Heart right ventricle (tissue), 16 donors: ENCODE measurements around the gene LILRA2. TPM values are rescaled to one million over a fixed set of nuclear protein-coding genes. Genes with fewer than 3 reads are reported as not detected.
"Not testable (repeated sequence)": the region's sequence is repeated elsewhere in the genome, so short reads cannot be mapped to it uniquely, and the experiment has no call there.

Experiments used
- ATAC-seq, 8 donors: fragments of 200-7000 bp; cut with Tn5 transposase; one replicate each; pipeline ENCODE4 v1.9.1; 2020; ENCODE audit warnings: mild to moderate bottlenecking in 8 of 8, moderate library complexity in 8 of 8, moderate number of reproducible peaks in 1 of 8
- DNase-seq, 2 donors: peaks; one replicate each; pipeline ENCODE4 v3.0.0-alpha.2; 2020
- H3K27ac ChIP-seq, 10 donors: fragments of 200-600 bp; sonication (generic) in 2 of 10; one replicate each; pipeline versions ENCODE4 v1.5.0 to v1.8.0; 2020 to 2022; ENCODE audit warnings: mild to moderate bottlenecking in 3 of 10
- H3K27me3 ChIP-seq, 7 donors: fragments of 200-600 bp; one replicate each; pipeline ENCODE4 v1.8.0; 2021 to 2022; ENCODE audit warnings: mild to moderate bottlenecking in 2 of 7
- H3K36me3 ChIP-seq, 9 donors: fragments of 200-600 bp; sonication (generic) in 1 of 9; one replicate each; pipeline versions ENCODE4 v1.5.0 to v1.8.0; 2020 to 2022; ENCODE audit warnings: mild to moderate bottlenecking in 2 of 9
- H3K4me1 ChIP-seq, 9 donors: fragments of 200-600 bp; sonication (generic) in 1 of 9; one replicate each; pipeline versions ENCODE4 v1.5.0 to v1.8.0; 2020 to 2022; ENCODE audit warnings: mild to moderate bottlenecking in 4 of 9
- H3K4me3 ChIP-seq, 10 donors: fragments of 200-600 bp; sonication (generic) in 2 of 10; one replicate each; pipeline versions ENCODE4 v1.5.0 to v1.8.0; 2020 to 2022; ENCODE audit warnings: mild to moderate bottlenecking in 7 of 10, moderate library complexity in 2 of 10
- H3K9me3 ChIP-seq, 11 donors: fragments of 200-600 bp in 10 of 11; sonication (generic) in 2 of 11; one replicate each; pipeline versions ENCODE4 v1.5.0 to v1.8.0; 2013 to 2022; ENCODE audit warnings: mild to moderate bottlenecking in 2 of 11, control low read depth in 1 of 11, moderate library complexity in 1 of 11
- CTCF ChIP-seq, 9 donors: fragments of 200-600 bp; sonication (generic) in 2 of 9; IDR thresholded peaks; one replicate each; pipeline versions ENCODE4 v1.5.0 to v1.8.0; 2021 to 2022; ENCODE audit warnings: antibody characterized with exemption in 9 of 9, mild to moderate bottlenecking in 5 of 9, moderate library complexity in 1 of 9
- WGBS, 2 donors: extraction: QIAGEN DNeasy Blood & Tissue Kit; methylation state at CpG; one replicate each; pipeline ENCODE4 v1.1.7; 2013; ENCODE audit warnings: inconsistent platforms in 1 of 2; 5-methylcytosine and 5-hydroxymethylcytosine counted together
- intact Hi-C, 10 donors: fragments of 100-400 bp; cut with DNase I; formaldehyde crosslinking; loops; one replicate each; pipeline versions ENCODE4 v1.11.1 to v1.14.2; 2022
- polyA plus RNA-seq, 2 donors: library from polyadenylated mRNA; stranded (reverse); fragments of 200-250 nt; gene quantifications; one replicate each; pipeline ENCODE4 v1.2.3, GENCODE V29; 2013
- total RNA-seq, 10 donors: library from RNA; stranded (reverse); fragmentation: NEBNext Ultra II Directional in 3 of 10; extraction: Animal tissue kit (Norgen Biotek cat#: 25700) in 3 of 10; gene quantifications; one replicate each; pipeline versions ENCODE4 v1.2.1 to v1.2.4, GENCODE V29; 2021 to 2023
- donor health status: Arrhythmogenic right ventricular cardiomyopathy.
- donor health status: ischemic (EF 13 %, LVEDD 7.1; RV severe dilation, severe dysfunction).
- donor health status: healthy with polysubstance abuse.
- donor health status: DM: no; HTN: yes; CAD: no.
- donor health status: DM: no; HTN: no; CAD: no.
- donor health status: ischemic (EF 25% LVEDD 6.9; RV normal size, moderate dysfunction).
- donor health status: ischemic (EF 25% LVEDD 5.7; RV mildly dilated, moderate dysfunction).
- donor health status: healthy.
- donor health status: DM: yes; HTN: yes; CAD: no.
- donor health status: Ischemic cardiomyopathy.
- donor health status: ischemic (EF 35%, LVEDD 5.7; RV mildly dilated, moderate dysfunction).
- donor health status: nonischemic (EF 11% LVEDD 7.7; RV severe dilation, severe dysfunction).
- donor health status: DM: yes; HTN: yes; CAD: no.
- donor health status: PGD.
- donor health status: ischemic (EF 29% LVEDD 5.4; RV normal size, mild dysfunction).
- donor health status: nonischemic (EF 23%, LVEDD 6.1; RV moderate dilation, normal function).

LILRA2 gene
- total and polyA plus RNA-seq, 12 donors = 0.22 to 3.3 (median 0.97) TPM

GRCh38 chr19:54633401-54633800, 59.8 kb downstream of the LILRA2 start:
- DNase-seq (no peak), ATAC-seq (no peak)
- Histone ChIP-seq H3K27ac (no peak overlapping the region), H3K9me3 (no peaks in the 10 kb centered on the region), H3K4me1 (peaks cover 0 to 4% (median 0%) of the 10 kb centered on the region in 9 donors), H3K4me3 (no peak overlapping the region), H3K36me3 (no peaks in the 10 kb centered on the region), H3K27me3 (peaks cover 0 to 39% (median 25%) of the 10 kb centered on the region in 7 donors)
- no peak for TF ChIP-seq CTCF (IDR thresholded peaks at IDR 0.05)
- intact Hi-C loops = no loop called here
- 61 to 77% methylated on average over 7 of the region's 7 CpGs for WGBS, 2 donors

GRCh38 chr19:54636081-54636480, 62.5 kb downstream of the LILRA2 start:
- H3K9me3 ChIP-seq, intact Hi-C loops, ATAC-seq, H3K27ac ChIP-seq, H3K4me3 ChIP-seq, H3K4me1 ChIP-seq, DNase-seq, H3K36me3 ChIP-seq: not testable (repeated sequence)
- peaks cover 0 to 34% (median 21%) of the 10 kb centered on the region in 7 donors for H3K27me3 ChIP-seq
- WGBS, 2 donors = 4 to 11% methylated on average over 10 to 12 of the region's 12 CpGs

GRCh38 chr19:54638683-54639082, 65.1 kb downstream of the LILRA2 start:
- Histone ChIP-seq H3K27ac (no peak overlapping the region), H3K4me1 (no peaks in the 10 kb centered on the region), H3K27me3 (peaks cover 0 to 26% (median 12%) of the 10 kb centered on the region in 7 donors), H3K36me3 (no peaks in the 10 kb centered on the region), H3K9me3 (no peaks in the 10 kb centered on the region), H3K4me3 (no peak overlapping the region)
- ATAC-seq = no peak
- WGBS, 2 donors = 91% methylated on average over 18 of the region's 18 CpGs
- no peak for TF ChIP-seq CTCF (IDR thresholded peaks at IDR 0.05)
- intact Hi-C loops = no loop called here
- no peak for DNase-seq

Other genes with a start within 250 kb of the LILRA2 start
- 1 to 10 TPM in 1 of 10 donors, not detected in 9; 1.6 TPM for gene LILRA4, start 234.6 kb upstream of the LILRA2 start, total RNA-seq
- not detected for gene LILRA4, start 234.6 kb upstream of the LILRA2 start, polyA plus RNA-seq
- 10 to 100 TPM in 2 of 10 donors, 1 to 10 TPM in 8; 2.1 to 36.3 (median 4.1) TPM for gene LAIR1, start 208.9 kb upstream of the LILRA2 start, total RNA-seq
- gene LAIR1, start 208.9 kb upstream of the LILRA2 start, polyA plus RNA-seq = 1 to 10 TPM; 5.1 to 5.3 TPM
- 1 to 10 TPM in 5 of 10 donors, under 1 TPM in 5; 0.37 to 4.3 (median 1.0) TPM for gene TTYH1, start 158.3 kb upstream of the LILRA2 start, total RNA-seq
- gene TTYH1, start 158.3 kb upstream of the LILRA2 start, polyA plus RNA-seq = 1 to 10 TPM; 1.8 to 3.1 TPM
- gene LENG8, start 124.6 kb upstream of the LILRA2 start, total RNA-seq = 10 to 100 TPM; 45.5 to 76.2 (median 56.8) TPM
- gene LENG8, start 124.6 kb upstream of the LILRA2 start, polyA plus RNA-seq = 100 to 1,000 TPM in 1 of 2 donors, 10 to 100 TPM in 1; 34.3 to 194 TPM
- 1 to 10 TPM; 1.0 to 4.2 (median 1.5) TPM for gene LENG9, start 110.0 kb upstream of the LILRA2 start, total RNA-seq
- gene LENG9, start 110.0 kb upstream of the LILRA2 start, polyA plus RNA-seq = 1 to 10 TPM; 1.6 to 2.6 TPM
- 10 to 100 TPM in 5 of 10 donors, 1 to 10 TPM in 5; 5.3 to 22.8 (median 9.7) TPM for gene CDC42EP5, start 100.5 kb upstream of the LILRA2 start, total RNA-seq
- gene CDC42EP5, start 100.5 kb upstream of the LILRA2 start, polyA plus RNA-seq = 10 to 100 TPM; 11.2 to 21.9 TPM
- 1 to 10 TPM in 1 of 10 donors, under 1 TPM in 1, not detected in 8; 0.76 to 2.5 TPM for gene LAIR2, start 71.0 kb upstream of the LILRA2 start, total RNA-seq
- not detected for gene LAIR2, start 71.0 kb upstream of the LILRA2 start, polyA plus RNA-seq
- gene LILRA1, start 19.8 kb downstream of the LILRA2 start, total RNA-seq = 1 to 10 TPM in 1 of 10 donors, under 1 TPM in 9; 0.21 to 2.8 (median 0.41) TPM
- under 1 TPM; 0.19 to 0.29 TPM for gene LILRA1, start 19.8 kb downstream of the LILRA2 start, polyA plus RNA-seq
- 10 to 100 TPM in 1 of 10 donors, 1 to 10 TPM in 6, under 1 TPM in 3; 0.28 to 16.9 (median 1.5) TPM for gene LILRB1, start 56.7 kb downstream of the LILRA2 start, total RNA-seq
- gene LILRB1, start 56.7 kb downstream of the LILRA2 start, polyA plus RNA-seq = 1 to 10 TPM in 1 of 2 donors, under 1 TPM in 1; 0.54 to 1.4 TPM
- gene LILRB4, start 89.2 kb downstream of the LILRA2 start, total RNA-seq = 10 to 100 TPM in 1 of 10 donors, 1 to 10 TPM in 8, under 1 TPM in 1; 0.99 to 22.4 (median 1.8) TPM
- gene LILRB4, start 89.2 kb downstream of the LILRA2 start, polyA plus RNA-seq = 1 to 10 TPM; 2.0 to 2.2 TPM
- gene KIR3DL3, start 150.7 kb downstream of the LILRA2 start, total RNA-seq = not detected
- gene KIR3DL3, start 150.7 kb downstream of the LILRA2 start, polyA plus RNA-seq = not detected
- gene KIR2DL3, start 164.7 kb downstream of the LILRA2 start, total RNA-seq = under 1 TPM in 1 of 10 donors, not detected in 9; 0.42 TPM
- under 1 TPM in 1 of 2 donors, not detected in 1; 0.03 TPM for gene KIR2DL3, start 164.7 kb downstream of the LILRA2 start, polyA plus RNA-seq
- under 1 TPM in 1 of 10 donors, not detected in 9; 0.16 TPM for gene KIR2DL1, start 196.0 kb downstream of the LILRA2 start, total RNA-seq
- under 1 TPM in 1 of 2 donors, not detected in 1; 0.04 TPM for gene KIR2DL1, start 196.0 kb downstream of the LILRA2 start, polyA plus RNA-seq
- under 1 TPM in 1 of 10 donors, not detected in 9; 0.62 TPM for gene KIR2DL4, start 229.8 kb downstream of the LILRA2 start, total RNA-seq
- gene KIR2DL4, start 229.8 kb downstream of the LILRA2 start, polyA plus RNA-seq = under 1 TPM in 1 of 2 donors, not detected in 1; 0.04 TPM
- under 1 TPM in 3 of 10 donors, not detected in 7; 0.13 to 0.90 (median 0.14) TPM for gene KIR3DL1, start 242.7 kb downstream of the LILRA2 start, total RNA-seq
- not detected for gene KIR3DL1, start 242.7 kb downstream of the LILRA2 start, polyA plus RNA-seq